BJ (cell line): Measurements from ENCODE around the gene ARHGEF17. TPM values are rescaled to one million over a fixed set of nuclear protein-coding genes. Genes with fewer than 3 reads are reported as not detected.

Experiments
- CTCF ChIA-PET: fragments of 350-600 bp; formaldehyde crosslinking; extraction: SDS; loops from one replicate; lab custom pipeline; 2021; ENCODE audit warnings: antibody characterized with exemption, inconsistent platforms; lab: Yijun Ruan, JAX
- POLR2A ChIA-PET: fragments of 300-600 bp; sonication (Branson Sonifier 250); formaldehyde crosslinking; extraction: SDS; loops from one replicate; lab custom pipeline; 2021; ENCODE audit warnings: antibody characterized with exemption; lab: Charles Lee
- DNase-seq: peaks from one replicate; pipeline ENCODE4 v3.0.0-alpha.2; 2011; ENCODE audit warnings: low read depth
- H3K27me3 ChIP-seq: 2 replicates; pipeline ENCODE4 v1.6.0; 2011; ENCODE audit warnings: low read length; ENCODE audit not compliant: control insufficient read depth, insufficient read depth
- H3K36me3 ChIP-seq: 2 replicates; pipeline ENCODE4 v1.5.1; 2011; ENCODE audit warnings: low read length; ENCODE audit not compliant: control insufficient read depth, insufficient read depth
- H3K4me3 ChIP-seq: 2 replicates; pipeline ENCODE4 v1.5.1; 2011; ENCODE audit warnings: low read depth, mild to moderate bottlenecking, control low read depth, low read length
- polyA plus RNA-seq: library from polyadenylated mRNA; depleted of rRNA; stranded (reverse); fragments of >200 nt; gene quantifications from 2 replicates; pipeline ENCODE4 v1.2.3, GENCODE V29; 2011
- TF ChIP-seq, protein P1 (sequence below): IDR thresholded peaks from 2 replicates; pipeline ENCODE4 v1.5.1; 2011; ENCODE audit warnings: low read depth, mild to moderate bottlenecking, control low read depth, inconsistent platforms, low read length, moderate library complexity; ENCODE audit not compliant: insufficient read depth

ARHGEF17 gene
- polyA plus RNA-seq, 1 experiment = 85.7 TPM

DNA sequence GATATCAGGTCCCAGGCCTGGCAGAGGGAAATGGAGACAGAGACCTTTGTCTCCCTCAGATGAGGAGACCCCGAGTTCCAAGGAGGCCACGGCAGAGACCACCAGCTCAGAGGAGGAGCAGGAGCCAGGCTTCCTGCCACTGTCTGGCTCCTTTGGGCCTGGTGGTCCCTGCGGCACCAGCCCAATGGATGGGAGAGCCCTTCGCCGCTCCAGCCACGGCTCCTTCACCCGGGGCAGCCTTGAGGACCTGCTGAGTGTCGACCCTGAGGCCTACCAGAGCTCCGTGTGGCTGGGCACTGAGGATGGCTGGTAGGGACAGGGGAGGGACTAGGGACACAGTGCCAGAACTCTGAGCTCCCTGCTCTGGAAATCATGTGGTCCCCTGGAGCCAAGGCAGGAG is 55.1 kb downstream of the ARHGEF17 start:
- ChIA-PET POLR2A (no interaction called here), CTCF (interaction anchor here (1.2 to 9.0 kb wide), 4 partner anchors 9 to 56 kb away, joined by 3 to 78 read pairs (median 6); no protein-coding TSS in a partner anchor)
- peaks cover 69% of the 10 kb centered on the region for H3K36me3 ChIP-seq

DNA sequence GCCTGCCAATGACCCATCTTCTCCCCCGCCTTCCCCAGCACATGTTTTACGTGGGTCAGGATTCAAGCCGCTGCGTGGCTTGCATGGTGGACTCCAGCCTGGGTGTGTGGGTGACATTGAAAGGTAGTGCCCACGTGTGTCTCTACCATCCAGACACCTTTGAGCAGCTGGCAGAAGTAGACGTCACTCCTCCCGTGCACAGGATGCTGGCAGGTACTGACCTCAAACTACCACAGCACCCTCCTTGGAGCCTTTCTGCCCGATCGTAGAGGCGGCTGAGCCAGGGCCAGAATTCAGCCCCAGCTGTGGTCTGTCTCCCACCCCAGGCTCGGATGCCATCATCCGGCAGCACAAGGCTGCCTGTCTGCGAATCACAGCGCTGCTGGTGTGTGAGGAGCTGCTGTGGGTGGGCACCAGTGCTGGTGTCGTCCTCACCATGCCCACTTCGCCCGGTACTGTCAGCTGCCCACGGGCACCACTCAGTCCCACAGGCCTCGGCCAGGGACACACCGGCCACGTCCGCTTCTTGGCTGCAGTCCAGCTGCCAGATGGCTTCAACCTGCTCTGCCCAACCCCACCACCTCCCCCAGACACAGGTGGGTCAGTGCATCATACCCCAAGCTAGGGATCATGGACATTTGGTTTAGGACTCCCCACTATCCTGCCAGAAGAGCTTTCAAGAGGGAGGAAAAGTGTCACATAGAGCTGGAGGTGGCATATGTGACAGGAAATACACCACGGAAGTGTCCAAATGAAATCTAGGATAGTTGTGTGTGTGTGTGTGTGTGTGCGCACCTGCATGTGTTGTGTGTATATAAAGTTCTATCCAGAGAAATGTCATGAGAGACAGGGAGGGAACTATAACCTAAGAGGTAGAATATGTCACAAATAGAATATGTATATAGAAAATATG is 57.5 kb downstream of the ARHGEF17 start:
- Histone ChIP-seq H3K27me3 (no peaks in the 10 kb centered on the region), H3K4me3 (no peak overlapping the region), H3K36me3 (peaks cover 59% of the 10 kb centered on the region)
- TF ChIP-seq, protein P1, sequence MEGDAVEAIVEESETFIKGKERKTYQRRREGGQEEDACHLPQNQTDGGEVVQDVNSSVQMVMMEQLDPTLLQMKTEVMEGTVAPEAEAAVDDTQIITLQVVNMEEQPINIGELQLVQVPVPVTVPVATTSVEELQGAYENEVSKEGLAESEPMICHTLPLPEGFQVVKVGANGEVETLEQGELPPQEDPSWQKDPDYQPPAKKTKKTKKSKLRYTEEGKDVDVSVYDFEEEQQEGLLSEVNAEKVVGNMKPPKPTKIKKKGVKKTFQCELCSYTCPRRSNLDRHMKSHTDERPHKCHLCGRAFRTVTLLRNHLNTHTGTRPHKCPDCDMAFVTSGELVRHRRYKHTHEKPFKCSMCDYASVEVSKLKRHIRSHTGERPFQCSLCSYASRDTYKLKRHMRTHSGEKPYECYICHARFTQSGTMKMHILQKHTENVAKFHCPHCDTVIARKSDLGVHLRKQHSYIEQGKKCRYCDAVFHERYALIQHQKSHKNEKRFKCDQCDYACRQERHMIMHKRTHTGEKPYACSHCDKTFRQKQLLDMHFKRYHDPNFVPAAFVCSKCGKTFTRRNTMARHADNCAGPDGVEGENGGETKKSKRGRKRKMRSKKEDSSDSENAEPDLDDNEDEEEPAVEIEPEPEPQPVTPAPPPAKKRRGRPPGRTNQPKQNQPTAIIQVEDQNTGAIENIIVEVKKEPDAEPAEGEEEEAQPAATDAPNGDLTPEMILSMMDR = no peak
- POLR2A ChIA-PET = no interaction called here
- DNase-seq = no peak
- CTCF ChIA-PET = interaction anchor here (0.7 to 9.0 kb wide), 8 partner anchors 8 to 28 kb away, joined by 3 to 78 read pairs (median 4); partner anchors contain the start of gene RELT

More for the DNA sequence above, 55.1 kb downstream of the ARHGEF17 start:
- H3K4me3 ChIP-seq = no peak overlapping the region
- no peaks in the 10 kb centered on the region for H3K27me3 ChIP-seq
- TF ChIP-seq, protein P1 = no peak
- DNase-seq = no peak

DNA sequence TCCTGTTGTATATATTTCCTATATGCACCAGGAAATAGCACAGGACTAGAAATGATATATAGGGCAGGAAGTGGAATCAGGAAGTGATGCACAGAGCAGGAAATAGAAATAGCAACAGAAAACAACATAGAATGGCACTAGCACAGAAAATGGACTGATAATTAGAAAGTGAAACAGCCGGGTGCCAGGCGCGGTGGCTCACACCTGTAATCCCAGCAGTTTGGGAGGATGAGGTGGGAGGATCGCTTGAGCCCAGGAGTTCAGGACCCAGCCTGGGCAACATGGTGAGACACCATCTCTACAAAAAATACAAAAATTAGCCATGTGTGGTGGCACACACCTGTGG is 58.2 kb downstream of the ARHGEF17 start:
- CTCF ChIA-PET = interaction anchor here (0.9 to 9.0 kb wide), 5 partner anchors 8 to 295 kb away, joined by 3 to 78 read pairs (median 4); no protein-coding TSS in a partner anchor
- POLR2A ChIA-PET = no interaction called here

DNA sequence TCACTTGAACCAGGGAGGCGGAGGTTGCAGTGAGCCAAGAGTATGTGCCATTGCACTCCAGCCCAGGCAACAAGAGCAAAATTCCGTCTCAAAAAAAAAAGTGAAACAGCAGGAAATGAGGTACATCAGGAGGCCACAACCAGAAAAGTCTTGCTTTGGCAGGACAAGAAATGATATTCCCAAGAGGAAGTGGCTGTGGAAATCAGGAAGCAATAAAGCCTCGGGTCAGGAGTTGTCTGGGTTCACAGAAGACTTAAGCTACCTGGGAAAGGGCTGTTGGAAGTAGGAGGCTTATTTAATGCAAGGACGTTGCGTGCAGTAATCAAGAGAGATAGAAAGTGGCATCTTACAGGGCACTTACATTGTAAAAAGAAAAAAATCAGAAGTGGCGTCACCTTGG is 58.9 kb downstream of the ARHGEF17 start:
- H3K36me3 ChIP-seq = peaks cover 52% of the 10 kb centered on the region
- H3K4me3 ChIP-seq = no peak overlapping the region
- ChIA-PET CTCF (interaction anchor here (0.9 to 9.0 kb wide), 3 partner anchors 16 to 294 kb away, joined by 3 to 78 read pairs (median 6); no protein-coding TSS in a partner anchor), POLR2A (no interaction called here)
- TF ChIP-seq, protein P1 = no peak
- H3K27me3 ChIP-seq = no peaks in the 10 kb centered on the region
- DNase-seq = no peak

More for the DNA sequence above, 58.2 kb downstream of the ARHGEF17 start:
- DNase-seq = no peak
- Histone ChIP-seq H3K36me3 (peaks cover 54% of the 10 kb centered on the region), H3K4me3 (no peak overlapping the region), H3K27me3 (no peaks in the 10 kb centered on the region)
- TF ChIP-seq, protein P1 = no peak

DNA sequence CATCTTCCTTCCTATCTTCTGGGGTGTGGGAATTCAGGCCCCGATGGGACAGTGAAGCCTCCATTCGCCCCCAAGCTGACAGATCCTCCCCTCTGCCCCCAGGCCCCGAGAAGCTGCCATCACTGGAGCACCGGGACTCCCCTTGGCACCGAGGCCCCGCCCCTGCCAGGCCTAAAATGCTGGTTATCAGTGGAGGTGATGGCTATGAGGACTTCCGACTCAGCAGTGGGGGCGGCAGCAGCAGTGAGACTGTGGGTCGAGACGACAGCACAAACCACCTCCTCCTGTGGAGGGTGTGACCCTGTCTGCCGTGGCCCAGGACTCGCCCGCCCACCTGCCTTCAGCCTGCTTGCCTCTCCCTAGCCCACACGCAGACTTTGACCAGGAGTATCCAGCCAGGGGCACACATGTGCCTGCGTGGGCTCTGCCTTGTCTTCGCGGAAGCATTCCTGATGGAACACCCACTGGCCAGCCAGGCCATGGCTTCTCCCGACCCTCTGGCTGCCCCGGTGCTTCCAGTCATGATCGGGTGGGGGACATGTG is 59.5 kb downstream of the ARHGEF17 start:
- ChIA-PET CTCF (interaction anchor here (1.7 to 4.5 kb wide), 2 partner anchors 16 to 26 kb away, joined by 6 to 19 read pairs; no protein-coding TSS in a partner anchor), POLR2A (no interaction called here)
- TF ChIP-seq, protein P1 = no peak
- H3K36me3 ChIP-seq = peaks cover 46% of the 10 kb centered on the region
- no peak for DNase-seq
- no peak overlapping the region for H3K4me3 ChIP-seq
- H3K27me3 ChIP-seq = no peaks in the 10 kb centered on the region
